HCEC 1CT (cell line): ENCODE measurements around the gene AP1S3.
"Not testable (repeated sequence)": the region's sequence is repeated elsewhere in the genome, so short reads cannot be mapped to it uniquely, and the experiment has no call there.

ENCODE experiments used
- DNase-seq: peaks from one replicate; pipeline ENCODE4 v3.0.0-alpha.2; 2017

The AP1S3 gene

DNA sequence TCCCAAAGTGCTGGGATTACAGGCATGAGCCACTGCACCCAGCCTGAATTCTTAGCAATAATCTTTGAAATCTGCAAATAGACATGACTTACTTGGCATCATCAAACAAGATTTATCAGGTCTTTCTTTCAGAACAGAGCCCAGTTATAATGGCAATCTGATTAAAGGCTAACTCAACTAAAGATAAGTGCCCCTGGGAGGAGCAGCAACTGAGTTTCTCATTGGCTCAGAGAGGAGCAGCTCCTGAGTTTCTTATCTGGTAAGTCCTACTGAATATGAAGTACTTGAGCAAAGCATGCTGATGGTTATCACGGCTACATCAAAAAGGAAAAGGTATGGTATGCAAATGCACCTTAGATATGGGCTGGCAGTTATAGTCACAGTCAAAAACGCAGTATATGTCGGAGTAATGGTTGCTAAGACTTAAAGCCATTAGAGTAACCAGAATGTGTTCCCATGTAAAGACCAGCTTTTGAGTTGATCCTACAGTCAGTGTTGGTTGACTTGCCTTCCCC, 15.0 kb upstream of the AP1S3 start:
- DNase-seq: no peak

DNA sequence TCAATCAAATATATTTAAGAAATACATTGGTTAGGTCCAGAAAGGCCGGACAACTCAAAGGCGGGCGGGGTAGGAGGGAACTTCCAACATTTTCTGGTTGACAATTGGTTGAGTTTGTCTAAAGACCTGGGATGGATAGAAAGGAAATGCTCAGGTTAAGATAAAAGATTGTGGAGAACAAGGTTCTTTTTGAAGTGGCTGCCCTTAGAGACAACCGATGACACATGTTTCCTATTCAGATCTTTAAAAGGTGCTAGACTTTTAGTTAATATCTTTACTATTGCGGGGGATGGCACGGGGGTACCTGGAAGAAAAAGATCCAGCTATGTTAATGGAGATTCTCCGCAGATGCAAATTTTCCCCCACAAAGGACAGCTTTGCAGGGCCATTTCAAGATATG, 10.0 kb upstream of the AP1S3 start:
- DNase-seq: no peak

DNA sequence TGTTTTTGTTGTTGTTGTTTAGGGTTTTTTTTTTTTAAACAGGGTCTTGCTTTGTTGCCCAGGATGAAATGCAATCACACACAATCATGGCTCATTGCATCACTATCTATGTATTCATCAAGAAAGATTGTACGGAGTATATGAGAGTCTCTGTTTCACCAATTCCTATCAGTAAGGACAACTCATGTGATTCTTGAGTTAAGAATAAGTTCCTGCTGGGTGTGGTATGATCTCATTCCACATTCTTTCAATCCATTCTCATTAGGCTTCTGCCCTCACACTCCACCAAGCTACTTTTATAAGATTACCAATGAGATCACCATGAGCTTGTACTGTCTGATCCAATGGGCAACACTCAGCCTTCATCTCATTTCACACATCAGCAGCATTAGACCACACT, 9.1 kb upstream of the AP1S3 start:
- peak; percentile 86 for DNase-seq

DNA sequence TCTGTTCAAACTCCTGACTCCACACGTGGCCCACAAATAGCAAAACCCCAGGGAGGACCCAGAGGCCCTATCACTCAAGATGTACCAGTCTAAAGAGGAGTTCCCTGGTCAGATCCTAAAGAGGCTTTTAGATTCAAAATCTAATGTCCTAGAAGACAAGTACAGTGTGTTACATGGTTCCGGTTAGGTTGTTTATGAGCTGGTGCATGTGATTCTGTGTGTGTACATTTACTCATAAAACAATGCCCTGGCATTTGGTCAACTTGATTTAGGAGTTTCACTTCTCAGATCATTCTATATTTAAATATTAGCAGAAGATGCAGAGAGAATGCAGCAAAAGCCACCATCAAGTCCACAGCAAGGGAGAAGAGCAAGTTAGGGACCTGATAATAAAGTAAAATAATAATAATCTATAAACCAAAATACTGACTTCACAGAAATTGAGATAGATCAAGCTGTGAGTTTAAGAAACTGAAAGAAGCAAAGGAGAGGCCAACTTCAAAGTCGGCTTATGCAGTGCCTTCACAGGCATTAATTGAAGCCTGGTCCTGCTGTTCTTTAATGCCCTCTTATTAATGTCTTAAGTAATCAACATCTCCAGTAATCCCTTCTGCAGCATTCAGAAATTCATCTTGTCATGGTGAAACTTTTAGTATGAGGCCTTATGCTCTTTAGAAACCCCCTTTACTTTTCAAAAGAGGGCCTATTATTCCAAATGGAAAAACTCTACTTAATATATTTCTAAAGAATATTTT, 4.2 kb upstream of the AP1S3 start:
- no peak for DNase-seq

DNA sequence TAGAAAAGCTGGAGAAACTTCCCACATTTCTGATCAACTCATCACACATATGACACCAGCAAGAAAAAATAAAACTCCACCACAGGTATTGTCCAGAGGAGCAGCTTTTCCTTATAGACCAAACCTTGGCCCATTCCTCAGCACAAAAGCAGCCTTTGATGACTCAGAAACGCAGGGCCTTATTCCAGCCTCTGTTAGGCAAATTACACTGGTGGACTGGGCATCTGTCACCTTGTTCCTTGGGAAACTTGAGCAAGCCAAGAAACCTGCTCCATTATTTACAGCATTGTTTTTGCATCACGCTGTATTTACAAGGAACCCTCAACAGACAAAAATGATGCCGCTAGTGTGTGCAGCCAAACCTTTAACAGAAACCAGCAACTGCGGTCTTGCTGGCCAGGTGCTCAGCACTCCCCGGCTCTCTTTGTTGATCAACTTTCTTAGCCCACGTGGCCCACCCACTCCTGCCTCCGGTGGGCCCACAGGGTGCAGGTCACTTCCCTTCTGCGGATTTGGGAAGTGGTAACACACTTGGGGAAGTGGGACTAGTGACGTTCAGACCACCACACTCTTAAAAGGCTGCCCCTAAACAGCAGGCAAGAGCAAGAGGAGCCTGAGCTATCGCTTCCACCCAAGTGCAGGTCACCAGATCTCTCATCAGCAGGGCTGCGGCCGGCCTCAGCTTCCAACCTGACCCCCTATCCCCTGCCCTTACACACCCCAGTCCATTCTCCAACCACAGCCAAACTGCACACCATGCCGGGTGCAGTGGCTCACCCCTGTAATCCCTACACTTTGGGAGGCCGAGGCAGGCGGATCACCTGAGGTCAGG, 1.5 kb downstream of the AP1S3 start:
- no peak for DNase-seq

DNA sequence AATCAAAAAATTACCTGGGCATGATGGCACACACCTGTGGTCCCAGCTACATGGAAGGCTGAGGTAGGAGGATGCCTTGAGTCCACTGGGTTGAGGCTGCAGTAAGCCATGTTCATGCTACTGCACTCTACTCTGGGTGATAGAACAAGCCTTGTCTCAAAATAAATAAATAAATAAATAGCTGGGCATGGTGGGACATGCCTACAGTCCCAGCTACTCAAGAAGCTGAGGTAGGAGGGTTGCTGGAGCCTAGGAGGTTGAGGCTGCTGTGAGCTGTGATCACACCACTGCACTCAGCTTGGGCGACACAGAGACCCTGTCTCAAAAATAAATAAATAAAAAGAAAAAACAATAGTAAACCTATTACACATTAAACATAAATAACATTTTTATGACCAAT, 3.0 kb downstream of the AP1S3 start:
- no peak for DNase-seq

DNA sequence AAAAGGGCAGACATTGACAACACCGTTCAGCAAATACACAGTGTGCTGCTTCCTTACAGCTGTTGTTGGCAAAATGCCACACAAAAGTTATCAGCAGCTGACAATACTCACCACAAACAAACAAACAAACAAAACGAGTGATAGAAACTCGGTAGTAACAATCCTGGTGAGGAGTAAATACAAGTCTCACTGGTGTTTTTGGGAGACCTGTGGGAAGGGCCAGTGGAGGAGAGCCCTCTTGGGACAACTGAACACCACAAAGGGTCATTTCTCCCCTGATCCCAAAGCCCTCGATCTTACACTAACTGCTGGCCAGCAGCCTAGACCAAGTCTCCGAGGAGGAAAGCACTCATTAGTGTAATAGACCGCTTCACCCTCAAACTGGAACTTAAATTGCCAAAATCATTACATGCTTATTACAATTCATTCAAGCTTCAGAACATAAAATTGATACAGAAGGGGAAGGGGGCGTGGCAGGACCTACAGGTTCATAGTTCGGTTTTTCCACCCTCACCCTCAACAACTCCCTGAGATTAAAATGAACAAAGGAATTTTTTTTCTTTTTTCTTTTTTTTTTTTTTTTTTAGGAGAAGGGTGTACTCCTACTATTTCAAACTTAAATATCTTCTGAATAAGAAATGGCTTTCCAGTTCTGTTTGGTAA, 5.0 kb downstream of the AP1S3 start:
- no peak for DNase-seq

DNA sequence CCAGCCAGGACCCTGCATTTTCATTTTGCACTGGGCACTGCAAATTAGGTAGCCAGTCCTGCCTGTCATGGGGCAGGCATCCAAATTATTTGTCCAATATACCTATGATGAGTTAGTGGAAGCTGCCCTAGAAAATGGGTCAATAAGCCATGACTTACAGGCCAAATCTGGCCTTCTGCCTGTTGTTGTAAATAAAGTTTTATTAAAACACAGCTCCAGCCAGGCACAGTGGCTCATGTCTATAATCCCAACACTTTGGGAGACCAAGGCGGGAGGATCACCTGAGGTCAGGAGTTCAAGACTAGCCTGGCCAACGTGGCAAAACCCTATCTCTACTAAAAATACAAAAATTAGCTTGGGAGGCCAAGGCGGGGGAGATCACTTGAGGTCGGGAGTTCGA, 8.3 kb downstream of the AP1S3 start:
- DNase-seq: no peak

DNA sequence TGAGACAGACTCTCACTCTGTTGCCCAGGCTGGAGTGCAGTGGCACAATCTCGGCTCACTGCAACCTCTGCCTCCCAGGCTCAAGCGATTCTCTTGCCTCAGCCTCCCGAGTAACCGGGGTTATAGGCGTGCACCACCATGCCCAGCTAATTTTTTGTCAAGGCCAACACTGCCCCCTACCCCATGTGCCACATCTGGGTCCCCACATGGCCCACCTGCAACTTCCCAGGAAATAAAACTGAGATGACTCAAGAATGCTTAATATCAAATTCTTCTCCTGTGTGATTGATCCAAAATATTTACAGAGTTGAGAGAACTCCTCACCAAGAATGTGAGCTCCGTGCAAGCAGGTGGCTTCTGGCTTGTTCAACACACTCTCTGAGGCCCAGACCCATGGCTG, 9.1 kb downstream of the AP1S3 start:
- no peak for DNase-seq

DNA sequence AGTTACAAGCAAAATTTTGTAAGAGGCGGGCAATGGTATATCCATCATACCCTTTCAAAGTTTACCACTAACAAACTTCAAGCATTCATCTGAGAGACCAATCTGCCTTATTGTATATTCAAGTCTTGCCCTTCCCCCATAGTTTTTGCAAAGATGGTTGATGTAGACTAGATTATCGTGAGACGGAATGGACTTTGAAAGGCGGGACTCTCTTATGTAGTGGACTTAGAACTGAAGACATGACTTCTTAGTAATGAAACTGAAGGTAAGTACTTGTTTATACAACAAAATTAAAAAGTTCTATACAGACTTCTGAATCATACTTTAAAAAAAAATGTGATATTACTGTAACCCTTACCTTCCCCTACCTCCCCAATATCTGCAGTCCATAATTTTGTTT, 10.4 kb downstream of the AP1S3 start:
- DNase-seq: no peak

DNA sequence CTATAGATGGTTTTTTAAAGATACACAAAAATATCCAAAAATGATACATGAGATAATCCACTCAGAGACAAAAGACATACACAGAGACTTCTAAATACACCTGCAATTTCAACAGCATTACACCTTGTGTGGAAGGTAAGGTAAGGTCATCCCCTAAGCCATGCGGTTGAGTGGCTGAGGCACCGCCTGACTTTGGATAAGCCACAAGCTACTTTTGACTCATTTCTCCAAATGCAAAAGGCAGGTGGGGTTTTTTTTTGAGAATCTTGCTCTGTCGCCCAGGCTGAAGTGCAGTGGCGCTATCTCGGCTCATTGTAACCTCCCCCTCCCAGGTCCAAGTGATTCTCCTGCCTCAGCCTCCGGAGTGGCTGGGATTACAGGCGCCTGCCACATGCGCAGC, 13.1 kb downstream of the AP1S3 start:
- no peak for DNase-seq

DNA sequence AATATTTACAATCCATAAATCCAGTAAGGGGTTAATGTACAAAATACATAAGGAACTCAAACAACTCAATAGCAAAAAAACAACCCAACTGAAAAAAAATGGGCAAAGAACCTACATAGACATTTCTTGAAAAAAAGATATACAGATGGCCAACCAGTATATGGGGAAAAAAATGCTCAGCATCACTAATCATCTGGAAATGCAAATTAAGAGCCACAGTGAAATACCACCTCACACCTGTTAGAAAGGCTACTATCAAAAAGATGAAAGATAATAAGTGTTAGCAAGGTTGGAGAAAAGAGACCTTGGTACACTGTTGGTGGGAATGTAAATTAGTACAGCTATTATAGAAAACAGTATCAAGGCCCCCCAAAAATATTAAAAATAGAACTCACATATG, 14.6 kb downstream of the AP1S3 start:
- no peak for DNase-seq

DNA sequence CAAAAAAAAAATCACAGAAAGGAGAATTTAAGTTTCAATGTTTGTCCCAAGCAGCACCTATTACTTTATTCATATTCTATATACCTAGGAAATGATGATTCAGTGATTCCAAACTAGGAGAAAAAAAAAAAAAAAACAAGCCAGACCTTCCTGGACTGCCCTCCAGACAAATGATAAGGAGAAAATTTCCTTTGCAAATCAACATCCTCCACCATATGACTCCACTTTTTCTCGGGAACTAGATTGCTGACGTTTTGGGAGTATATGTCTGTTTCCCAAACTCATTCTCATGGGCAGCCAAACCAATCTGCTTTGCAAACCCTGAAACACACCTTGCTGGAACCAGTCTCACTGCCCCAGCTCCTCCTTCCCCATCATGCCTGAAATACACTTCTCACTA, 16.8 kb downstream of the AP1S3 start:
- DNase-seq: no peak

DNA sequence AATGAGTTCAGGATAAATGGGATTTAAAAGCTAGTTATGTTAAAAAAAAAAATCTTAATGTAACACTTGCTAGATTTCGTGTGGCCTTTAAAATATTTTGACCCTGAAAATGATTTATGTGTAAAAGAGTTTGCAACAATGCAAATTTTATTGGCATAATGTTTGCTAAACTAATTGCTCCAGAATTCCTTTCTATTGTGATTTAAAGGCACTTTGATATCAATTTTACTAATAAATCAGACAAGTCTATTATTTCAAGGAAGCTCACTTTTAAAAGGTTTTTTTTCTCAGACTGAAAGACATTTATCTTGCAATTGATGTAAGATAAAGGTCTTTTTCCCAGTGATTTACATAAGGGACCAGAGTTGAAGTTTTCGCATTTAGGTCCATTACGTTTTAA, 17.5 kb downstream of the AP1S3 start:
- DNase-seq: no peak

DNA sequence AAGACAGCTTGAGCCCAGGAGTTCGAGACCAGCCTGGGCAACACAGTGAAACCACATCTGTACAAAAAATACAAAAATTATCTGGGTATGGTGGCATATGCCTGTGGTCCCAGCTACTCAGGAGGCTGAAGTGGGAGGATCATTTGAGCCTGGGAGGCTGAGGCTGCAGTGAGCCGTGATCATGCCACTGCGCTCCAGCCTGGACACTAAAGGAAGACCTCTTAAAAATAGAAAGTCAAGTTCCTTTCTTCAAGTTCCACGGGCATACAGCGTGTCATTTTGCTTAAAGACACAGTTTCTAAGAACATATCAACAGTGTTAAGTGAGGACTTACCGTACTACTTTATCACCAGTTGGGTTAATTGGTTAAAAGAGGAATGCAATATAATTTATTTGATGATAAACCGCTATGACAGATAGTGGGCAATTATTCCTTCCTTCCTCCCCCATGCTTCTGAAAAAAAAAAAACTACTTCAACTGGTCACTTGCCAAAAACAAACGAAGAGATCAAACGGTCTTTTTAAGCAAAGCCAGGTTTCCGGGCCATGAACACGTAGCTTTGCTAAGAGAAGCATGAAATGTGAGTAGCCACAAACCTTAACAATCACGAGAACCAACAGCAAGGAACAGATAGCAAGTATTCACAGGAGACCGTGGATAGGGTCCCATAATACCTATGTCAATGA, 21.4 kb downstream of the AP1S3 start:
- DNase-seq: no peak

DNA sequence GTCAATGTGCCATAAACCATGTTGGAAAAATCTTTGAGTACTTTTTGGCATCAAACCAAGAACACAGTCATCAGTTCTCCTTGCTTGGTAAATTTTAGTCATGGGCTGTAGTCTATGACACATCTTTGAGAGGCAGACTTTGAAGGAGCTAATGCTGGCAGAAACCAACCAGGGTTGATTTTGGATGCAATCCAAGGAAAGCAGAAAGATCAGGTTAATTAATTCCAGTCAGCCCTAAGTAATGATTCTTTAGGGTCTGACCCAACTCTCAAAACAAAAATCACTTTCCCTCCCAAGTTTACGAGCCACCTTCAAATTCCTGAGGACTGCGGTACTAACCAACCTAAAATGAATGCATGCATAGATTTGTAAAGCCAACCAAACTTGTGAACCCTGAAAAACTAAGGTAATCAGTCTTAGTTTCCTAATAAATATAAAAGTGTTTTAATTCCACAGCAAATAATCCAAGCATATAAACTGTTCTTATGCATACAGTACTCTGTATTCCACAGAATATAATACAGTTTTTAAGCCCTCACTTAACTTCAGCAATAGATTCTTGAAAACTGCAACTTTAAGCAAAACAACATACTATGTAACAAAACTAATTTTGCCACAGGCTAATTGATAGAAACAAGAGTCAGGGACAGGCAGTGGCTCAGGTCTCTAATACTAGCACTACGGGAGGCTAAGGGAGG, 22.0 kb downstream of the AP1S3 start:
- DNase-seq: peak; percentile 84

DNA sequence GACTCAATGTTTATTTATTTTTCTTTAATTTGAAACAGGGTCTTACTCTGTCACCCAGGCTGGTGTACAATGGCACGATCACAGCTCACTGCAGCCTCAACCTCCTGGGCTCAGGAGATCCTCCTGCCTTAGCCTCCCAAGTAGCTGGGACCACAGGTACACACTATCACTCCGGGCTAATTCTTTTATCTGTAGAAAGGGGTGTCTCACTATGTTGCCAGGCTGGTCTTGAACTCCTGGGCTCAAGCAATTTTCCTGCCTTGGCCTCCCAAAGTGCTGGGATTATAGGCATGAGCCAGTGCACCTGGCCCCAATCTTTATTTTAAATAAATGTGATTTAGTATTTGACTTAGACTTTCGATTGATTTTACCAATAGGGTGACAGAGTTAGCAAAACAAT, 22.6 kb downstream of the AP1S3 start:
- DNase-seq: not testable (repeated sequence)

DNA sequence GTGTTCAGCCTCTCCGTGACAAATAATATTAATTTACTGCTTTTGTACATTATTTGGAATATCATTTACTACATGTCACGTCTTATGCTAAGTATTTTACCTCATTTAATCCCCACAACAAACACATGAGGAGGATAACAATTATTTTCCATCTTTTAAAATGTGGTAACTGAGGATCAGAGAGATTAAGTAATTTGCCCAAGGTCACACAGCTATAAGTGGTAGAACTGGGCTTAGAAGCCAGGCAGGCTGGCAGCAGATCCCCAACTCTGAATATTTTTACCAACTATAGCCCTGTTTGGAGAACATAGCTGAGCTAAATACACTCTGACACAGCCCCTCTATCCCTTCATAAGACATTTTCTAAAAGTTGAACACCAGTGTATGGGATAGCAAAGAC, 24.1 kb downstream of the AP1S3 start:
- no peak for DNase-seq

DNA sequence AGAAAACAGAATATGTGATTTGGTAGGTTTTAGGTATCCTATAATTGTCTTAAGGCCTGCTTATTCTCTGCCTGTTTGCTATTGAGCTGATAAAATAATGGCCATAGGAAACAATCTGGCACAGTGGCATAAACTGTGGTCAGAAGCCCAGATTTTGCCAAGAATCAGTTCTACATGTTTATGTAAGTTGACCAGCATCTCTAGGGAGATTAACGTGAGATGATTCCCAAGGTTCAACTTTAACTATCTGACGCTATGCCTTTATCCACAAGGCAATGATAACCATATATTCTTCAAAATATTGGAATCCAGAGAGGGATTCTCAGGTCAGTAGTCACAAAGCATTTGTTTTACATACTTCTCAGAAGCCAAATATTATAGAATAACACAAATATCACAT, 25.6 kb downstream of the AP1S3 start:
- no peak for DNase-seq

DNA sequence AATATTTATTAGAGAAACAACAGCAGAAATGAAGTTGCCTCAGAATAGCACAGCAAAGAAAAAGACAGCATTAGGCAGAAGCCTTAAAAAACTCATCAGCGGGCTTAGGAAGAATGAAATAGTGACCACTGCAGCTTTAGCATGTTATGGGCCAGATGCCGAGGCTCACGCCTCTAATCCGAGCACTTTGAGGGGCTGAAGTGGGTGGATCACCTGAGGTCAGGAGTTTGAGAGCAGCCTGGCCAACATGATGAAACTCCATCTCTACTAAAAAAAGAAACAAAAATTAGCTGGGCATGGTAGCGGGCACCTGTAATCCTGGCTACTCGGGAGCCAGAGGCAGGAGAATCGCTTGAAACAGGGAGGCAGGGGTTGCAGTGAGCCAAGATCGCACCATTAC, 32.4 kb downstream of the AP1S3 start:
- no peak for DNase-seq

DNA sequence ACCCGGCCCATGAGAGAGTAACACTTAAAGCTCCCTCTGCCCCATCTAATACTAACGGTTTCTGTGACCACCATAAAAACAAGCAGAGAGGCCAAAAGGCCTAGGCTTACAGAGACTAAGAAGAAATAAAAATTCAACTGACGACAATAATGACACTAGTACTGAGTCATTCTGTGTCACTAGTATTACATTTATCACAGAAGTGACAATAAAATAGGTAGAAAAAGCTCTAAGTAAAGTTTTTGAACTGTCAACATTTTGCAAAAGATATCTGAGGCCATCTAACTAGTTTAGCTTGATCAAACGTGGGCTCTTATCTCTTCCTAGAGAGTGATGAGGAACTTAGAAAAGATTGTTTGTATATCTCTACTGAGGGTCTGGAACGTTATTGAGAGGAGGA, 35.6 kb downstream of the AP1S3 start:
- no peak for DNase-seq

DNA sequence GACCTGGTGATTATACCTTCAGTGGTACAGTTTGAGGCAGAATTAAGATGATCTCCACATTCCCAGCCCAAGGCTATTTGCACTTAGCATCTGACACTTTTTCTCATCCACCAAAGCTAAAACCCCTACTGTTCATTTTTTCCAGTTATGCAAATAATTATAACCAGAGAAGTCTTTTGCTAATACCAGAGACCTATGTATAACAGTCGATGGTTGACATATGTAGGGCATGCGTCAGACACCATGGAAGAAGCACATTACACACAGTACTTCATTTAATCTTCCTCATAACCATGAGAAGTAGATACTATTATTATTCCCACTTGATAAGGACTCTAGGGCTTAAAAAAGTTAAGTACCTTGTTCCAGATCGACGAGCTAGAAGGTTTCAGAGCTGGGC, 36.5 kb downstream of the AP1S3 start:
- no peak for DNase-seq
